Fibroblast of pulmonary artery (primary cell): ENCODE data around the gene ATP9B.

Experiments used
- DNase-seq: peaks from one replicate; pipeline ENCODE4 v3.0.0-alpha.2; 2010; ENCODE audit warnings: low read depth
- H3K4me3 ChIP-seq: replicated peaks from 2 replicates; pipeline ENCODE4 v1.5.1; 2011; ENCODE audit warnings: low read depth, mild to moderate bottlenecking, control low read depth, low read length, moderate library complexity
- CTCF ChIP-seq: IDR thresholded peaks from 2 replicates; pipeline ENCODE4 v1.5.1; 2011; ENCODE audit warnings: mild to moderate bottlenecking, control low read depth, low read length, inconsistent platforms; ENCODE audit errors: missing control alignments

The ATP9B gene

DNA sequence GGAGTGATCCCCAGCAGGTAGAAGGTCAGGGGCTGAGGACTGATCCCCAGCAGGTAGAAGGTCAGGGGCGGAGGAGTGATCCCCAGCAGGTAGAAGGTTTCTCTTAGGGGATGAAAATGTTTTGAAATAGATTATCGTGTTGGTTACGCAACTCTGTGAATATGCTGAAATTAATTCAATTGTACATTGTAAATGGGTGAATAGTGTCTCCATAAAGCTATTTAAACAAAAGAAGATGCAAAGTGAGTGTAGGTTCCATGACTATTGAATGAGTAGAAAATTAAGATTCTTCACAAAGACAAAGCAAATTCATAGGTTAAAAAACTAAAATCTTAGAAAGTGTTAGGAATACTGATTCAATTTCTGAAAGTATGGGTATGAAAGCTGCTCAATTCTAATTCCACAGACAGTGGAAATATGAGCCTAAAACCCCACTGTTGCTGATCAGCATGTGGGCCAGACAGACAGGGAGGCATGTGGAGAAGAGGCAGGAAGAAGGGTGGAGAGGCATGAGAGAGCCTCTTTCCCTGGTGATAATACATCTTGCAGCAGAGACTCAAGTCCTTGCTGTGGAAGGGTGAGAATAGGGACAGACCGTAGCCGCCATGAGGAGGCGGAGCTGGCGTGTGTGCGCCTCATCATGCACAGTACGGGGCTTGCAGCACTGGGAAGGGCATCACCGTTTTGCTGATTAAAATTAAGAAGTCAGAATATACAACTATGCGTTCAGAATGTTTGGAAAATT is 240.6 kb downstream of the ATP9B start:
- H3K4me3 ChIP-seq, result no peak overlapping the region
- DNase-seq, result no peak
- no peak for TF ChIP-seq CTCF

- H3K4me3 ChIP-seq, result no peak overlapping the region
- DNase-seq, result no peak
- no peak for TF ChIP-seq CTCF
Observed at GRCh38 chr18:79314838-79315388, 245.7 kb downstream of the ATP9B start.

DNA sequence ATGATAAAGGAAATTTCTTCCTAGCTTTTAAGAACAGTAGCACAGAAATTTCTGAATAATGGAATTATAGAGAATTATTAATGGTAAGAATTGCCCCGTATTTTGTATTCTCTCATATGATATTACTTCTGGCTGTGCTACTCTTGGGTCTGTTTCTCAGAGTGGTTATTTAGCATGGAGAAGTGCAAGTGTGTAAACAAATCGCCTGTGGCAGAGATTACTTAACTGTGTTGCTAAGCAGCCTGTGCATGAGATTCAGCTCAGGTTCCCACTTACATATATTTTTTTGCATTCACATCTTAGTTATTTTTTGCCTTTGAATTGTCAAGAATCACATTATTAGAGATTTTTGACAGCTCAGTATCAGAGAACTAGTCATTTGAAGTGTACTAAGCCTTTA is 246.4 kb downstream of the ATP9B start:
- DNase-seq, result no peak
- no peak for TF ChIP-seq CTCF
- H3K4me3 ChIP-seq, result no peak overlapping the region

DNA sequence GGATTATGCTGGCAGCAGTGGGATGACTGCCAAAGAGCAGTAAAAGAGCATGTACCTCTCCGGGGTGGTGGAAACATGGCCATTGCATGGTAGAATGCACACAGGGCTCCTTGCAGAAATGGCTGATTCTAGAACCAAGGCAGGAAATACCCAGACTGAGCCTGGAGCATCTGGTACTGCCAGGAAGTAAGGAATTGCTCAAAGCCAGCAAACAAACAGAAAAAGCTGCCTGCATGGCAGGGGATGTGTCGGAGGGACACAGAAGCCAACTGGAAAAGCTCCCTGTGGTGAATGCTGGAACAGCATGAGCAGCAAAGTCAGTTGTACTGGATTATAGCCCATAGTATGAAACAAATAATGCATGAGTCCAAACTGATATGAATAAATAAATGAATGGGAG is 248.5 kb downstream of the ATP9B start:
- TF ChIP-seq CTCF, result peak; percentile 16
- no peak overlapping the region for H3K4me3 ChIP-seq
- peak; percentile 17 for DNase-seq

DNA sequence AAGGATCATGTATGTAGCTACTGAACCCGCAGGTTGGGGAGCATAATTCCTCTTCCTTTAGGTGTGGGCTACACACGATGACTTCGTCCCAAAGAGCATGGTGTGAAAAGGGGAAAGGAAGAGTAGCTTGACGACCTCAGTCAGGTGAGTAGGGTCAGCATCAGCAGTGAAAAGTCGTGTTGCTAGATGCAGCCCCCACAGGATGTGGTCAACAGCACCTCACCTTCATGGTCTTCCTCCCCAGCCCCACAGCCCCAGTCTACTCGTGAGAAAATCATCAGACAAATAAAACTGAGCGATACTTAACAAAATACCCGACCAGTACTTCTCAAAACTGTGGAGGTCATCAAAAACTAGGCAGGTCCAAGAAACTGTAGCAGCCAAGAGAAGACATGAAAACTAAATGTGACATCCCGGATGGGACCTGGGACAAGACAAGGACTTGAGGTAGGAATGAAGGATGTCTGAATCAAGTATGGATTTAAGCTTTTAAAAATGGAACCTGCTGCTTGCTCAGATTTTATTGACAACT is 249.0 kb downstream of the ATP9B start:
- no peak for DNase-seq
- TF ChIP-seq CTCF, result no peak

GRCh38 chr18:79320216-79320850 is 251.1 kb downstream of the ATP9B start:
- TF ChIP-seq CTCF, result no peak
- no peak for DNase-seq
- H3K4me3 ChIP-seq, result no peak overlapping the region

More for the DNA sequence above, 249.0 kb downstream of the ATP9B start:
- H3K4me3 ChIP-seq, result no peak overlapping the region
